Lung microvascular endothelial cell (primary cell): ENCODE results near the gene OR4K5. TPM values are rescaled to one million over a fixed set of nuclear protein-coding genes. Genes with fewer than 3 reads are reported as not detected.

Experiments used
- total RNA-seq: library from RNA; depleted of rRNA; stranded (reverse); fragments of >200 nt; gene quantifications from 2 replicates; pipeline ENCODE4 v1.2.1, GENCODE V29; 2014

OR4K5 gene
- total RNA-seq, 1 donor from 2014 or later = not detected

Other genes with a start within 250 kb of the OR4K5 start
- gene OR11H2, start 206.7 kb upstream of the OR4K5 start, total RNA-seq = not detected in 2 replicates
- gene OR4Q3, start 177.0 kb upstream of the OR4K5 start, total RNA-seq = not detected in 2 replicates
- gene OR4M1, start 147.1 kb upstream of the OR4K5 start, total RNA-seq = not detected in 2 replicates
- gene OR4N2, start 116.8 kb upstream of the OR4K5 start, total RNA-seq = not detected in 2 replicates
- not detected in 2 replicates for gene OR4K2, start 45.5 kb upstream of the OR4K5 start, total RNA-seq
- not detected in 2 replicates for gene OR4K1, start 10.3 kb downstream of the OR4K5 start, total RNA-seq
- not detected in 2 replicates for gene OR4K15, start 55.0 kb downstream of the OR4K5 start, total RNA-seq
- not detected in 2 replicates for gene OR4Q2, start 81.6 kb downstream of the OR4K5 start, total RNA-seq
- not detected in 2 replicates for gene OR4K14, start 98.7 kb downstream of the OR4K5 start, total RNA-seq
- gene OR4K13, start 115.4 kb downstream of the OR4K5 start, total RNA-seq = not detected in 2 replicates
- not detected in 2 replicates for gene OR4L1, start 139.4 kb downstream of the OR4K5 start, total RNA-seq
- gene OR4K17, start 190.1 kb downstream of the OR4K5 start, total RNA-seq = not detected in 2 replicates
- not detected in 2 replicates for gene OR4N5, start 218.2 kb downstream of the OR4K5 start, total RNA-seq